HG02852 (cell line): Measurements from ENCODE around the gene LYRM1.
"Not testable (repeated sequence)": the region's sequence is repeated elsewhere in the genome, so short reads cannot be mapped to it uniquely, and the experiment has no call there.

Experiments used
- ATAC-seq: cut with Tn5 transposase; IDR thresholded peaks from one replicate; pipeline ENCODE4 v1.9.1; 2021; ENCODE audit warnings: mild to moderate bottlenecking, moderate library complexity; ENCODE audit not compliant: unreplicated experiment

LYRM1 gene

DNA sequence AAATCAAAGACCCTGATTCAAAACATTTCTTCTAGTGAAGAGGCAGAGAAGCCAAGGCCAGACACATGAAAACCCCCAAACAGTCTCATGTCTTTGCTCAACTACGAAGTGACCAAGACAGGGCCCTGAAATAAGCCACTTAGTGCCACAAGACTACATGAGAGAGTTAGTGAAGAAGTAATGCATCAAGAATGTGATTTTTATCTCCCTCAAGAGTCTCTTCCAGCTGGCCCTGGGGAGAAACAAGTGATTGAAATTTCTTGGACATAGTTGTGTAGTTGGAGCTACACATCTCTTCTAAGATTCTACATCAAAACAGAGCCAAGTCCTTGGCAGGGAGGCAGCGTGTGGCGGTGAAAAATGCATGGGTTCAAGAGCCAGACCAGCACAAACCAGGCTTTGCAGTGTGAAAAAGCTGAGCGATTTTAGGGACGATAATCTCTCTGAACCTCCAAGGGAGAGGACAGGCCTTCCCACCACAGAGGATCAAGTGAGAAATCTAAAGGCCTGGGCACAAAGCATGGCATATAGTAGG, 30.6 kb downstream of the LYRM1 start:
- ATAC-seq: no peak

DNA sequence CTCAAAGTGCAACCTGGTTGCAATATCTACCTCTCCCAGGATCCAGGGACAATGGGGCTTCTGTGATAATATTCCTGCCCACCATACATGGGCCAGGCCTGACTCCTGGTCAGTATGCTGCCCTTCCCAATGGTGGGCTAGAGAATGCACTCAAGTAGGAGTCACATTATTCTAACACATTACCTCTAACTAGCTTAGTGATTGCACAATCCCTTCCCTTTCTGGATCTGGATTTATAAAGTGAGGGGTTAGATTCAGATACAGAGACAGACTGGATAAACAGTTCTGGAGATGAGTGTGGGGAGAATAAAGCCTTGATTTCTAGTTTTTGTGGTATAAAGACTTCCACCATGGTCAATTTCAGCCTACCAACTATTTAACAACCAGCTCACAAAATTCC, 33.0 kb downstream of the LYRM1 start:
- ATAC-seq: no peak

- ATAC-seq: no peak
Measured at GRCh38 chr16:20937736-20938135, 37.2 kb downstream of the LYRM1 start.

DNA sequence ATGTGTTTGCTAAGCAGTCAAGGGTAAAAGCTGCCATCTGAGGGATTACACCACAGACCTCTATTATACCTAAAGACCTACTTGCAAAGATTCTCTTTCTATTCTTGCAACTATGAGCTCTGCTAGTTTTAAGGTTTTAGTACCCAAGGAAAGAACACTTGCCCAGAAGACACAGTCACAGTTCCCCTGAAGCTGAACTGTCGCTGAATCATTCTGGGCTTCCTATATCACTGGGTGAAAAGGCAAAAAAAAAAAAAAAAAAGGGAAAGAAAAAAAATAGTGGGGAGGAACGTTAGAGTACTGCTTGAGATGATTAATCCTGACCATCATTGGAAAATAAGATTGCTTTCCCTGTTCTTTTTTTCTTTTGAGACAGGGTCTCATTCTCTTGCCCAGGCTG, 37.9 kb downstream of the LYRM1 start:
- no peak for ATAC-seq

DNA sequence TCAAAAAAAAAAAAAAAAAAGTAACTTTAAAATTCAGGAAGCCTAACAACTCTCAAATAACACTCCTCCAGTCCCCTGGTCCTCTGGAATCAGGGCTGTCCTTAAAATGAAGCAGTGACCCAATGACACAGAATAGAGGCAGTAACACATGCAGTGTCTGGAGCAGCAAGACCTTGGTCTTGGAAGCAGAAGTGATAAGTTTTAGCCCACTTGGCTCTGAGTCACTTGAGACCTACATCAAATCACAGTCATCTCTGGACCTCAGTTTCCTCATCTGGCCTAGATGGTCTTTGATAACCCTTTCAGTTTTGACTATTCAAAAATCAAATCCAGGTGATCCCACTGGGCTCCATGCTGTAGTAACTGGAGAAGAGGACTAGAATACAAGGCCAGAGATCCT, 39.0 kb downstream of the LYRM1 start:
- no peak for ATAC-seq

- no peak for ATAC-seq
Measured at GRCh38 chr16:20940871-20941635, 40.5 kb downstream of the LYRM1 start.

DNA sequence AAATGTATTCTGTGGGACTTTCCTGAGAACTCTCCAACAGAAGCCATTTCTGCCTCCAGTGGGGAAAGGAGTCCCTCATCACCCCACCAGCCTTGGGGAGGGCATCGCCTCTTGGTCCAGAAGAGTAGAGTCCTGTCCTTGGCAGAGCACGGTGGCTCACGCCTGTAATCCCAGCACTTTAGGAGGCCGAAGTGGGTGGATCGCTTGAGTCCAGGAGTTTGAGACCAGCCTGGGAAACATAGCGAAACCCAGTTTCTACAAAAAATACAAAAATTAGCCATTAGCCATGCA, 41.0 kb downstream of the LYRM1 start:
- ATAC-seq: no peak

GRCh38 chr16:20942256-20942655, 41.7 kb downstream of the LYRM1 start:
- no peak for ATAC-seq

- no peak for ATAC-seq
Measured at GRCh38 chr16:20944861-20945574, 44.4 kb downstream of the LYRM1 start.

- ATAC-seq: not testable (repeated sequence)
Measured at GRCh38 chr16:20945575-20945875, 45.0 kb downstream of the LYRM1 start.

DNA sequence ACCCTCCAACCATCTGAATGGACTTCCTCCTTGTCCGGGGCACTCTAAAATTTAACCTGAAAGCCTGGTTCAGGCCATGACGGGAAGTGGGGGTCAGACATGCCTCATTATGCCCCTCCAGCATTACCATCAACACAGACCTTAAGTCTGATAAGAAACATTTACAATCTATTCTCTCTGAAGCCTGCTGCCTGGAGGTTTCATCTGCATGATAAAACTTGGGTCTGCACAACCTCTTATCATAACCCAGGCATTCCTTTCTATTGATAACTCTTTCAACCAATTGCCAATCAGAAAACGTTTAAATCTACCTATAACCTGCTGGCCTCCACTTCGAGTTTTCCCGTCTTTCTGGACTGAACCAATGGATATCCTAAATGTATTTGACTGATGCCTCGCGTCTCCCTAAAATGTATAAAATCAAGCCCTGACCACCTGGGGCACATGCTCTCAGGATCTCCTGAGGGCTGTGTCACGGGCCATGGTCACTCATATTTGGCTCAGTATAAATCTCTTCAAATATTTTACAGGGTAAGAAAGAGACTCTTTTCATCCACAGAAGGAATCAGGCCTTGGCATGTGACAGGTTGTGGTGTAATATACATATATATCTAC, 45.6 kb downstream of the LYRM1 start:
- no peak for ATAC-seq

- ATAC-seq: no peak
Measured at GRCh38 chr16:20948444-20948843, 47.9 kb downstream of the LYRM1 start.

GRCh38 chr16:20949660-20950059, 49.1 kb downstream of the LYRM1 start:
- ATAC-seq: no peak

GRCh38 chr16:20950294-20950693, 49.7 kb downstream of the LYRM1 start:
- ATAC-seq: no peak

DNA sequence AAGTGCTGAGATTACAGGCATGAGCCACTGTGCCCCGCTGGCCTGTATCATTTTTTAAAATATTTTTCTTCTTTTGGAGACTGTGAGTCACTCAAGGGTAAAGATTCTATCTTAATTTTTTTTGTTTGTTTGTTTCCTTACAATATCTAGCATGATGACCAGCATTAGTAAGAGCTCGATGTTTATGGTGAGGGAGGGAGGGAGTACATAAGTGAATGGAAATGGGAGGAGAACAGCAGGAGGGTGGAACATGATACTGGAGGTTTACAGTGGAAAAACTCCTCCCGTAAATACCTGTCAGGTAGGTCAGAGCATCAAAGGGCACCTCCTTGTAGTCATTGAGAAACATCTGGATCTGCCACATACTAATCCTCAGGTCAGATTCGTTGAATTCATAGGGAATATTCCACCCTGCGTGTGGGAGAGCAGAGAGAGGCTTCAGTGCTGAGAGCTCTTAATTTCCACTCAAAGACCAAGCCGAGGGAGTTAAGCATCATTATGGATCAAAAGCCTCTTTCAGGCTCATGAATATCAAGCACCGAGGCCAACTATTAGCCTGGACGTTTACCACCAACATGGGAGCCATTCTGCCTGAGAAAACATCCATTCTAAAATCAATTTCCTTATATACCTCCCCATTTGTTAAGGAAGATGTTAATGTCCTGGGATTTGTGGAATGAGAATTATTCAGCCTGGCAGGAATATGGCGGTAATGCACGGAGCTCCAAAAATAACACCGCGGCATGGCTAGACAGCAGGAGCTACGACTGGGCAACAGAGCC, 51.8 kb downstream of the LYRM1 start:
- no peak for ATAC-seq

- ATAC-seq: no peak
Measured at GRCh38 chr16:20954574-20954973, 54.0 kb downstream of the LYRM1 start.

- ATAC-seq: no peak
Measured at GRCh38 chr16:20956319-20956718, 55.7 kb downstream of the LYRM1 start.

- ATAC-seq: no peak
Measured at GRCh38 chr16:20957153-20957552, 56.6 kb downstream of the LYRM1 start.

GRCh38 chr16:20960899-20961298, 60.3 kb downstream of the LYRM1 start:
- ATAC-seq: no peak

GRCh38 chr16:20968765-20969164, 68.2 kb downstream of the LYRM1 start:
- no peak for ATAC-seq

DNA sequence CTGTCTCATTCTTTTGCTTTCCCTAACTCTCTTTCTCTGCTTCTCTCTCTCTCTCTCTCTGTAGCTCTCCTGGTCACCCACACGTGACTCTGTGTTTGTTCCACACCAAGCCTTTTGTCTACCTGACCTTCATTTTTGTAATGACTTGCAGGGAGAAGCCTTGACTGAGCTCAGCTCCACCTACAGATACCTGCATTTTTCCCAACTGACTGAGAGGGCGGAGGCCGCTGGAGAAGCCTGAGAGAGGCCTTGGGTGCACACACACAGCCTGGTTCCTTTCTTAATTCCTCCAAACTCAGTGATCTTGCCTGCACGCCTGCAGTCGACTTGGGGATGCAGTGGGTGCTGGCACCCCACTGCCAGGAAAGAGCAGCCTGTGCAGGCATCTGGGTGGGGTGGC, 68.8 kb downstream of the LYRM1 start:
- no peak for ATAC-seq
